H1 (cell line): ENCODE measurements around the gene SLC2A4RG. TPM values are rescaled to one million over a fixed set of nuclear protein-coding genes. Genes with fewer than 3 reads are reported as not detected.

ENCODE experiments used
- CTCF ChIA-PET: fragments of 300-600 bp; sonication (Branson Sonifier 250); formaldehyde crosslinking; loops from one replicate; lab custom pipeline; 2021; ENCODE audit not compliant: partially characterized antibody; lab: Charles Lee
- POLR2A ChIA-PET: fragments of 300-600 bp; sonication (Branson Sonifier 250); formaldehyde crosslinking; loops from one replicate; lab custom pipeline; 2021; ENCODE audit warnings: inconsistent platforms; ENCODE audit not compliant: partially characterized antibody; lab: Charles Lee
- DNase-seq, 2 experiments: peaks; one replicate each; pipeline versions ENCODE4 v3.0.0 to v3.0.0-alpha.2; 2010 to 2022; ENCODE audit warnings: low spot score in 2 of 2, low read depth in 1 of 2, mixed read lengths in 1 of 2
- FAIRE-seq: peaks from 2 replicates; lab custom pipeline; 2011; peaks lifted over from hg19 to GRCh38; lab: Jason Lieb, UNC
- H2AFZ ChIP-seq: 2 replicates; pipeline ENCODE4 v1.8.1; 2012; ENCODE audit warnings: low read length, inconsistent platforms
- H2AK5ac ChIP-seq: 2 replicates; pipeline ENCODE4 v1.6.1; 2013; ENCODE audit warnings: low read depth, low read length
- H2BK120ac ChIP-seq: replicated peaks from 2 replicates; pipeline ENCODE3; 2013; ENCODE audit warnings: low read depth, low read length, inconsistent platforms
- H2BK12ac ChIP-seq: 2 replicates; pipeline ENCODE4 v1.6.1; 2013; ENCODE audit warnings: low read depth, low read length
- H2BK15ac ChIP-seq: 2 replicates; pipeline ENCODE4 v1.6.1; 2013; ENCODE audit warnings: low read length
- H2BK20ac ChIP-seq: 2 replicates; pipeline ENCODE4 v1.6.1; 2013; ENCODE audit warnings: low read length
- H2BK5ac ChIP-seq: 2 replicates; pipeline ENCODE4 v1.6.1; 2013; ENCODE audit warnings: low read depth, low read length
- H3K14ac ChIP-seq: 2 replicates; pipeline ENCODE4 v1.6.1; 2013; ENCODE audit warnings: inconsistent platforms; ENCODE audit not compliant: insufficient read length
- H3K18ac ChIP-seq: 2 replicates; pipeline ENCODE4 v1.6.1; 2013; ENCODE audit warnings: low read length; ENCODE audit errors: extremely low read depth
- H3K23ac ChIP-seq: 2 replicates; pipeline ENCODE4 v1.6.1; 2013; ENCODE audit warnings: inconsistent platforms; ENCODE audit not compliant: insufficient read length
- H3K23me2 ChIP-seq: 2 replicates; pipeline ENCODE4 v1.6.1; 2013; ENCODE audit warnings: low read depth, low read length
- H3K27ac ChIP-seq: 2 replicates; pipeline ENCODE4 v1.6.1; 2011; ENCODE audit warnings: low read depth, low read length, inconsistent platforms
- H3K27me3 ChIP-seq, 4 experiments: replicated peaks in 1 of 4; 1 replicate in 1 of 4; 2 replicates in 3 of 4; pipeline versions ENCODE4 v1.6.1 to v1.8.1; 2011 to 2013; ENCODE audit warnings: low read length in 3 of 4, mild to moderate bottlenecking in 3 of 4, inconsistent platforms in 2 of 4, mixed read lengths in 2 of 4, moderate library complexity in 1 of 4; ENCODE audit not compliant: control insufficient read depth in 3 of 4, insufficient read depth in 3 of 4; ENCODE audit errors: extremely low read depth in 1 of 4
- H3K36me3 ChIP-seq, 4 experiments: 2 replicates each; pipeline versions ENCODE4 v1.6.1 to v1.8.1; 2011 to 2013; ENCODE audit warnings: mild to moderate bottlenecking in 4 of 4, low read length in 3 of 4, moderate library complexity in 2 of 4, control low read depth in 1 of 4, inconsistent platforms in 1 of 4; ENCODE audit not compliant: insufficient read depth in 4 of 4, control insufficient read depth in 2 of 4
- H3K4ac ChIP-seq: replicated peaks from 2 replicates; pipeline ENCODE3; 2013; ENCODE audit warnings: low read length, low read depth, mixed read lengths, inconsistent platforms; ENCODE audit not compliant: insufficient read length
- H3K4me1 ChIP-seq, 4 experiments: replicated peaks in 1 of 4; 1 replicate in 1 of 4; 2 replicates in 3 of 4; pipeline versions ENCODE4 v1.6.1 to v1.8.1; 2011 to 2013; ENCODE audit warnings: low read length in 3 of 4, inconsistent platforms in 2 of 4, mixed read lengths in 1 of 4; ENCODE audit not compliant: insufficient read depth in 4 of 4, control insufficient read depth in 3 of 4
- H3K4me2 ChIP-seq, 2 experiments: 2 replicates each; pipeline versions ENCODE4 v1.6.1 to v1.8.1; 2011 to 2013; ENCODE audit warnings: low read depth in 2 of 2, low read length in 2 of 2, control low read depth in 1 of 2, inconsistent platforms in 1 of 2, mild to moderate bottlenecking in 1 of 2; ENCODE audit not compliant: insufficient read depth in 1 of 2
- H3K4me3 ChIP-seq, 4 experiments: fragments of 200-600, 300-600 bp in 1 of 4; sonication (generic), shearing (Covaris generic), sonication (Bioruptor Twin) in 1 of 4; 2 replicates each; pipeline versions ENCODE4 v1.5.1 to v1.8.1; 2011 to 2016; ENCODE audit warnings: low read length in 4 of 4, low read depth in 3 of 4, control low read depth in 2 of 4, inconsistent platforms in 2 of 4, mild to moderate bottlenecking in 2 of 4, mixed read lengths in 1 of 4, moderate library complexity in 1 of 4; ENCODE audit not compliant: insufficient read depth in 2 of 4; ENCODE audit errors: extremely low read depth in 1 of 4
- H3K56ac ChIP-seq: replicated peaks from 2 replicates; pipeline ENCODE3; 2013; ENCODE audit warnings: low read depth, mild to moderate bottlenecking, mixed read lengths, low read length, inconsistent platforms; ENCODE audit not compliant: insufficient read length
- H3K79me1 ChIP-seq: 2 replicates; pipeline ENCODE4 v1.6.1; 2013; ENCODE audit warnings: low read depth, low read length, control low read depth
- H3K79me2 ChIP-seq, 2 experiments: 2 replicates each; pipeline versions ENCODE4 v1.6.1 to v1.8.1; 2012 to 2013; ENCODE audit warnings: low read length in 2 of 2, mild to moderate bottlenecking in 2 of 2, inconsistent platforms in 1 of 2; ENCODE audit not compliant: insufficient read depth in 2 of 2, control insufficient read depth in 1 of 2
- H3K9ac ChIP-seq, 4 experiments: replicated peaks in 1 of 4; 1 replicate in 1 of 4; 2 replicates in 3 of 4; pipeline versions ENCODE4 v1.6.1 to v1.8.1; 2011 to 2013; ENCODE audit warnings: low read depth in 3 of 4, low read length in 3 of 4, control low read depth in 2 of 4, mild to moderate bottlenecking in 2 of 4, moderate library complexity in 2 of 4, inconsistent platforms in 1 of 4; ENCODE audit errors: extremely low read depth in 1 of 4
- H3K9me3 ChIP-seq, 2 experiments: 2 replicates each; pipeline versions ENCODE4 v1.6.1 to v1.8.1; 2012 to 2013; ENCODE audit warnings: mild to moderate bottlenecking in 2 of 2, moderate library complexity in 2 of 2, control low read depth in 1 of 2, inconsistent platforms in 1 of 2, low read depth in 1 of 2, low read length in 1 of 2, mixed read lengths in 1 of 2; ENCODE audit not compliant: insufficient read depth in 2 of 2
- H4K20me1 ChIP-seq, 2 experiments: replicated peaks in 1 of 2; 2 replicates each; pipeline versions ENCODE3 to v1.8.1; 2011 to 2013; ENCODE audit warnings: inconsistent platforms in 2 of 2, low read length in 2 of 2, mild to moderate bottlenecking in 1 of 2; ENCODE audit not compliant: insufficient read depth in 2 of 2, control insufficient read depth in 1 of 2
- H4K5ac ChIP-seq: 2 replicates; pipeline ENCODE4 v1.6.1; 2013; ENCODE audit warnings: low read length, low read depth, mixed read lengths, inconsistent platforms; ENCODE audit not compliant: insufficient read length
- H4K8ac ChIP-seq: 2 replicates; pipeline ENCODE4 v1.8.0; 2013; ENCODE audit warnings: mild to moderate bottlenecking, moderate library complexity, low read length, inconsistent platforms; ENCODE audit not compliant: insufficient read depth; ENCODE audit errors: extremely low read depth
- H4K91ac ChIP-seq: replicated peaks from 2 replicates; pipeline ENCODE3; 2013; ENCODE audit warnings: low read length, mixed read lengths, inconsistent platforms; ENCODE audit not compliant: insufficient read length
- EP300 ChIP-seq, 2 experiments: IDR thresholded peaks; 1 replicate in 1 of 2; 2 replicates in 1 of 2; pipeline ENCODE4 v1.6.1; 2011 to 2012; ENCODE audit warnings: low read depth in 2 of 2, low read length in 2 of 2, mild to moderate bottlenecking in 2 of 2, borderline replicate concordance in 1 of 2, inconsistent platforms in 1 of 2, moderate library complexity in 1 of 2
- GABPA ChIP-seq: IDR thresholded peaks from 2 replicates; pipeline ENCODE4 v1.6.1; 2011; ENCODE audit warnings: mild to moderate bottlenecking, low read length, moderate library complexity, borderline replicate concordance; ENCODE audit not compliant: insufficient read depth
- GTF2F1 ChIP-seq: IDR thresholded peaks from 2 replicates; pipeline ENCODE4 v1.6.1; 2012; ENCODE audit warnings: low read depth, low read length, improper control_type of control experiment, borderline replicate concordance
- NRF1 ChIP-seq: IDR thresholded peaks from 2 replicates; pipeline ENCODE4 v1.6.1; 2011; ENCODE audit warnings: mild to moderate bottlenecking, low read depth, low read length, improper control_type of control experiment
- POLR2AphosphoS5 ChIP-seq: IDR thresholded peaks from 2 replicates; pipeline ENCODE4 v1.6.1; 2011; ENCODE audit warnings: low read depth, low read length
- RBBP5 ChIP-seq: IDR thresholded peaks from 2 replicates; pipeline ENCODE4 v1.7.1; 2012; ENCODE audit warnings: low read depth, mild to moderate bottlenecking, inconsistent platforms, low read length, moderate library complexity, borderline replicate concordance
- SIX5 ChIP-seq: IDR thresholded peaks from 2 replicates; pipeline ENCODE4 v1.6.1; 2011; ENCODE audit warnings: mild to moderate bottlenecking, low read depth, low read length
- SP1 ChIP-seq: IDR thresholded peaks from 2 replicates; pipeline ENCODE4 v1.6.1; 2011; ENCODE audit warnings: low read depth, low read length
- TAF1 ChIP-seq: IDR thresholded peaks from 2 replicates; pipeline ENCODE4 v1.6.1; 2011; ENCODE audit warnings: mild to moderate bottlenecking, low read depth, low read length
- TBP ChIP-seq: IDR thresholded peaks from 2 replicates; pipeline ENCODE4 v1.6.1; 2011; ENCODE audit warnings: low read depth, low read length, improper control_type of control experiment
- TCF12 ChIP-seq: IDR thresholded peaks from 2 replicates; pipeline ENCODE4 v1.6.1; 2011; ENCODE audit warnings: low read depth, mild to moderate bottlenecking, low read length
- ZNF274 ChIP-seq: IDR thresholded peaks from 2 replicates; pipeline ENCODE4 v1.7.0; 2012; ENCODE audit warnings: low read length, borderline replicate concordance; ENCODE audit errors: extremely low read depth
- WGBS, 2 experiments: shearing (Covaris generic) in 1 of 2; methylation state at CpG; one replicate each; pipeline versions ENCODE4 v1.1.6 to v1.1.7; 2013 to 2015; ENCODE audit warnings: low lambda C conversion rate in 2 of 2, mixed read lengths in 2 of 2, inconsistent platforms in 1 of 2, low coverage in 1 of 2, missing lambda C conversion rate in 1 of 2; ENCODE audit not compliant: insufficient replicate concordance in 2 of 2, insufficient coverage in 1 of 2, insufficient read length in 1 of 2; ENCODE audit errors: extremely low coverage in 1 of 2, missing lambda C conversion rate in 1 of 2; 5-methylcytosine and 5-hydroxymethylcytosine counted together
- polyA plus RNA-seq, 7 experiments: library from polyadenylated mRNA; depleted of rRNA in 3 of 7; stranded (reverse) in 5 of 7; unstranded in 2 of 7; fragments of >200 nt in 5 of 7; fragments of 200-250 nt in 2 of 7; gene quantifications; 1 replicate in 5 of 7; 2 replicates in 1 of 7; 4 replicates in 1 of 7; pipeline versions ENCODE4 v1.2.1 to v1.2.3, GENCODE V29; 2011 to 2013; ENCODE audit warnings: missing spikeins in 2 of 7, mixed read lengths in 2 of 7
- total RNA-seq: library from RNA; stranded (reverse); fragmentation: NEBNext Ultra II Directional; extraction: Animal tissue kit (Norgen Biotek cat#: 25700); gene quantifications from 2 replicates; pipeline ENCODE4 v1.2.1, GENCODE V29; 2021
- TF ChIP-seq, protein P1 (sequence below): IDR thresholded peaks from 2 replicates; pipeline ENCODE4 v1.6.1; 2011; ENCODE audit warnings: low read length, improper control_type of control experiment

The SLC2A4RG gene
- total and polyA plus RNA-seq, 2 of the 8 experiments (the other 6 are each of a cell fraction or from before 2014, with no cell fraction given), result 15.9 to 29.1 TPM

DNA sequence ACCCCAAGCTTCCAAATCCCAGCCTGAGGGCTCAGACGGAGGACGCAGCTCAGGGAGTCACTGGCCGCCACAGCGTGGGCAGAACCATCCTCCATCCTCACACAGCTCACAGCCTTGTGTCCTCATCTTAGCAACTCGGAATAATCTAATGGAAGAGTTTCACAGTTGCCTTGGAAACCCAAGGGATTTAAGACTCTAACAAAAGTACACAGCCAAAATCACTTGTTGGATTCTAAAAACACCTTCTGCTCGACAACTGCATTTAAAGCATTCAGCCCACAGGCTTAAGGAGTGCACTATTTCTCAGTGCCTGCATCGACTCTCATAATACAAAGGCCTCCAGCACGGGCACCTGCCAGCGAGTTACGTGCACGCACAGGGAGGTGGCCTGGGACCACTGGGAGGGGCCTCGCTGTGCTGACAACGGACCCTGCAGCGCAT lies 46.1 kb downstream of the SLC2A4RG start:
- Histone ChIP-seq H3K4me1 (no peaks in the 10 kb centered on the region), H4K8ac (no peak overlapping the region), H2AFZ (no peak overlapping the region), H3K4me2 (no peak overlapping the region), H3K27ac (no peak overlapping the region), H3K14ac (no peak overlapping the region), H3K79me2 (peaks cover 0 to 7% of the 10 kb centered on the region in 2 experiments; a peak in 1 of 4 replicates), H2AK5ac (no peak overlapping the region), H2BK5ac (no peak overlapping the region), H3K9me3 (no peaks in the 10 kb centered on the region), H3K36me3 (peaks cover 2 to 13% (median 7%) of the 10 kb centered on the region in 4 experiments; a peak in 4 of 8 replicates), H2BK15ac (no peak overlapping the region), H3K56ac (no peak overlapping the region), H3K4me3 (no peak overlapping the region), H4K5ac (no peak overlapping the region), H4K91ac (no peak overlapping the region), H3K23ac (no peak overlapping the region), H2BK20ac (no peak overlapping the region), H2BK120ac (no peak overlapping the region), H3K18ac (no peak overlapping the region), H3K9ac (no peak overlapping the region), H3K79me1 (peaks cover 5% of the 10 kb centered on the region; the same call in 1 of the 2 replicates), H3K23me2 (no peaks in the 10 kb centered on the region), H2BK12ac (no peak overlapping the region), H3K27me3 (no peaks in the 10 kb centered on the region), H3K4ac (no peak overlapping the region), H4K20me1 (peaks cover 0 to 6% of the 10 kb centered on the region in 2 experiments)
- CTCF ChIA-PET, result interaction anchor here (0.7 to 15.2 kb wide), 30 partner anchors 9 to 249 kb away, joined by 3 to 191 read pairs (median 6); partner anchors contain the start of genes ABHD16B, DNAJC5, STMN3 and TPD52L2
- 80% methylated on average over 14 of the region's 14 CpGs; no CpG with 5 or more reads in 1 of the 2 experiments for WGBS, 2 experiments
- DNase-seq (no peak), FAIRE-seq (no peak)
- POLR2A ChIA-PET, result interaction anchor here (0.8 to 1.8 kb wide), 6 partner anchors 9 to 97 kb away, joined by 3 to 6 read pairs (median 4); partner anchors contain the start of gene TPD52L2
- no peak for TF ChIP-seq RBBP5
- no peak for TF ChIP-seq ZNF274
- no peak for TF ChIP-seq SP1
- no peak for TF ChIP-seq POLR2AphosphoS5
- TF ChIP-seq GABPA, result no peak
- TF ChIP-seq EP300 (IDR thresholded peaks at IDR 0.05; ENCODE audit: borderline replicate concordance in 1 of 2, low read depth in 2 of 2, low read length in 2 of 2), result no peak
- no peak for TF ChIP-seq TCF12
- TF ChIP-seq GTF2F1, result no peak
- TF ChIP-seq TAF1, result no peak
- no peak for TF ChIP-seq NRF1
- TF ChIP-seq, protein P1, sequence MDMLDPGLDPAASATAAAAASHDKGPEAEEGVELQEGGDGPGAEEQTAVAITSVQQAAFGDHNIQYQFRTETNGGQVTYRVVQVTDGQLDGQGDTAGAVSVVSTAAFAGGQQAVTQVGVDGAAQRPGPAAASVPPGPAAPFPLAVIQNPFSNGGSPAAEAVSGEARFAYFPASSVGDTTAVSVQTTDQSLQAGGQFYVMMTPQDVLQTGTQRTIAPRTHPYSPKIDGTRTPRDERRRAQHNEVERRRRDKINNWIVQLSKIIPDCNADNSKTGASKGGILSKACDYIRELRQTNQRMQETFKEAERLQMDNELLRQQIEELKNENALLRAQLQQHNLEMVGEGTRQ, result no peak
- no peak for TF ChIP-seq SIX5
- TF ChIP-seq TBP, result no peak
